Measurements from ENCODE around the gene TACC2. TPM values are rescaled to one million over a fixed set of nuclear protein-coding genes. Genes with fewer than 3 reads are reported as not detected.

The TACC2 gene
- total and polyA plus RNA-seq, 2 donors (not counting 3 experiments of a cell fraction or from before 2014, with no cell fraction given): 14.4 to 46.2 TPM

GRCh38 chr10:122164815-122165483 lies 176.0 kb downstream of the TACC2 start:
- Histone ChIP-seq H3K9ac (replicated peaks; ENCODE audit: extremely low read depth, insufficient read depth, low read length) (no peak overlapping the region), H4K20me1 (replicated peaks; ENCODE audit: control insufficient read depth, extremely low read depth, insufficient read depth, low read length) (no peaks in the 10 kb centered on the region), H3K36me3 (ENCODE audit: control insufficient read depth in 2 of 2, extremely low read depth in 1 of 2, insufficient read depth in 2 of 2, low read length in 2 of 2) (no peaks in the 10 kb centered on the region), H3K27me3 (ENCODE audit: control insufficient read depth in 2 of 2, insufficient read depth in 2 of 2, low read length in 2 of 2) (no peaks in the 10 kb centered on the region), H3K4me2 (ENCODE audit: insufficient read depth, low read length) (no peak overlapping the region), H3K79me2 (ENCODE audit: control insufficient read depth, insufficient read depth, low read length) (no peaks in the 10 kb centered on the region), H3K27ac (ENCODE audit: insufficient read depth, low read depth, low read length) (no peak overlapping the region), H3K9me1 (replicated peaks; ENCODE audit: control insufficient read depth, extremely low read depth, insufficient read depth, low read length) (no peaks in the 10 kb centered on the region), H3K4me3 (replicated peaks in 1 of 3; ENCODE audit: insufficient read depth in 1 of 3, low read depth in 1 of 3, low read length in 3 of 3) (no peak overlapping the region), H2AFZ (ENCODE audit: low read depth, low read length) (no peak overlapping the region), H3K9me3 (replicated peaks; ENCODE audit: control insufficient read depth, insufficient read depth, low read length) (no peaks in the 10 kb centered on the region), H3K4me1 (ENCODE audit: control insufficient read depth, extremely low read depth, insufficient read depth, low read length) (peaks cover 8% of the 10 kb centered on the region)
- dilution Hi-C loops (cut with MboI; ENCODE audit: extremely low pct_ligation_motif_present, low sequenced_read_pairs): no loop called here
- intact Hi-C loops (cut with micrococcal nuclease): no loop called here
- BruUV-seq (replicated peaks): TSS peak; percentile 13
- ChIA-PET POLR2A (no interaction called here), CTCF (interaction anchor here (0.6 to 1.2 kb wide), 5 partner anchors 16 to 544 kb away, joined by 3 to 5 read pairs (median 4); no protein-coding TSS in a partner anchor)
- DNase-seq (ENCODE audit: low read depth, low spot score): no peak
- TF ChIP-seq POLR2AphosphoS5 (IDR thresholded peaks at IDR 0.05; ENCODE audit: insufficient read depth, low read depth, low read length) (no peak), CTCF (IDR thresholded peaks at IDR 0.05; ENCODE audit: extremely low read depth in 1 of 2, insufficient read depth in 1 of 2, low read depth in 1 of 2, low read length in 2 of 2) (no peak), POLR2A (IDR thresholded peaks at IDR 0.05; ENCODE audit: low read depth, low read length) (no peak), FOS (IDR thresholded peaks at IDR 0.05; ENCODE audit: borderline replicate concordance, insufficient read depth, low read length) (no peak), GATA2 (IDR thresholded peaks at IDR 0.05; ENCODE audit: insufficient read depth, insufficient read length, low read depth, low read length) (no peak)
- FAIRE-seq: no peak
